GM21528 (cell line): ENCODE results near the gene FAAP100.

Source experiments
- ATAC-seq: cut with Tn5 transposase; IDR thresholded peaks from one replicate; pipeline ENCODE4 v1.9.1; 2021; ENCODE audit warnings: mild to moderate bottlenecking, moderate library complexity; ENCODE audit not compliant: unreplicated experiment, low FRiP score

FAAP100 gene

GRCh38 chr17:81556863-81557262 is 4.7 kb upstream of the FAAP100 start:
- no peak for ATAC-seq

GRCh38 chr17:81556175-81556691 is 4.1 kb upstream of the FAAP100 start:
- no peak for ATAC-seq

GRCh38 chr17:81553616-81554181 is 1.5 kb upstream of the FAAP100 start:
- no peak for ATAC-seq

DNA sequence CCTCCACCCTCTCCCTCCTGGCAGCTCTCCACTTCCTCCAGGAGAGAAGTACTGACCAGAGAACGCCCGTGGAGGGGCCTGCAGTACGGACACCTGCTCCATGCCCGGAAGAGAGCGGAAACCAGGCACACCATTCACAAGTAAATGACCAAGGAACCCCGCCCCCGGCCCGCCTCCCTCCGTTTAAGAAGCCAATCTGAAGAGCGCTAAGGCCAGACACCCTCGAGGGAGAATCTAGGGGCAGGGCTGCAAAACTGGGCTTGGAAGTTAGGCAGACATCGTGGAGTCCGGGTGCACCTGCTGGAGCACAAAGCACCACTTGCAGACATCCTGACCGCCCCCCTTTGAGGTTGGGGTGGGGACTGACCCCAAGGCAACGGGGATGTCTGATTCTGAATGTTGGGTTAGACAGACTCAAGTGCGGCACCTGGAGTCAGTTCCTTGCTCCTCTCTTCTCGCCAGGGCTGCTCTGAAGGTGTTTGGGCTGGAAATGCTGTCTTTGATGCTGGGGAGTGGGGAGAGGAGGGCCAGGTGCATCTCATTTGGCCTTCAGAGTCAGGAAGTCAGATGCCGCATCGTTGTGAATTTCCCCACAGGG is 964 bp upstream of the FAAP100 start:
- peak; percentile 30 for ATAC-seq

DNA sequence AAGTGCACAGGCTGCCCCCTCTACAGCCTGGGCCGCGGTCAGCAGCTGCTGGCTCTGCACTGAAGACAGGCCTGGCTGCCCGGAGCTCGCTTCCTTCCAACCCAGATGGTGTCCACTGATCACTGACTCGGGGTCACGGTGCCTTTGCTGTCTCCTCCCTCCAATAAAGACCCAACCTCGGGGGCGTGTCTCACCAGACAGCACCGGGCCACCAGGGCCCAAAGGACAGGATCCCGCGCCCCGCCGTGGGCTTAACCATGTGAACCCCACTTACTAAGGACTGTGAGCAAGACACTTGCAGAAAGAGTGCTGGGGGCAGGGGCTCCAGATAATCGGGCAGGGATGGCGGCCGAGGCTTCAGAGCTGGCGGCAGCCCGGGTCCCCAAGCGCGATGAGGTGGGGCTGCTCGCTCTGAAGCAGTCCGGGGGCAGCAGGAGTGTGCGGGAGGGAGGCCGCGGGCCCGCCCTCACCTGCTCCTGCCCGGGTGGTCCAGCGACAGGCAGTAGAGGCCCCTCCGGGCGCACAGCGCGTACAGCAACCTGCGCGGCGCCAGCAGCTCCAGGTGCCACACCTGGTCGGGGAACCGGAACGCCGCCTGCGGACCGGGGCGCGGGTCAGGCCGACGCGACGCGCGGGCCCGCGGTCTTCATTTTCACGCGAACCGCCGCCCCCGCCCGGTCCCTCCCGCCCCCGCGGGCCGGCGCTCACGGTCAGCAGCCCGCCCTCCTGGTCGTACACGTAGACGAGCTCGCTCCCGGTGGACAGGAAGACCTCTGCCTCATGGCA is 502 bp downstream of the FAAP100 start:
- peak; percentile 11 for ATAC-seq

DNA sequence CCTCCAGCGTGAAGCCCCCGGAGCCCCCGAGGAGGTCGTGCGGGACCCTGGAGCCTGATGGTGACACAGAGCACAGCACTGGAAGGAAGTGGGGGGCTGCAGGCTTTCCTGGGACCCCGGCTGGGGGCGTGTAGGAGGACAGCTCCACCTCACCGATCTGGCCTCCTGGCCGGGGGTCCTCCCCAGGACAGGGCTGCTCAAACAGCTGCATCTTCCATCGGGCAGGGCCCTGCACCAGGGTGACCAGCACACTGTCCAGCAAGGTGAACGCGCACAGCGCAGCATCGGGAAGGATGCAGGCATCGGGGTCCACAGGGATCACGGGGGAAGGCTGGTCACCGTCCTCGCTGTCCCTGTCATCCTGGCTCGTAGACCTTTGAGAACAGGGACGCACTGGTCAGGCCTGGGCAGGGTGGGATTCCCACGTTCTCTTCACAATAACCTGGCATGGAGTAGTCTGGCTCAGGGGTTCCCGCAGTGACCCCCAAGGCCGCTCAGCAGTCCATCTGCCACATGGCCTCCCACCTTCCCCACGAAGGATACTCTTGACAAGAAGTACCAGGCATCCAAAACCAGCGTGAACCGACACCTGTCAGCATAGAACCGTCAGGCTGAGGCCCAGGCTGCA is 1.2 kb downstream of the FAAP100 start:
- ATAC-seq: no peak

DNA sequence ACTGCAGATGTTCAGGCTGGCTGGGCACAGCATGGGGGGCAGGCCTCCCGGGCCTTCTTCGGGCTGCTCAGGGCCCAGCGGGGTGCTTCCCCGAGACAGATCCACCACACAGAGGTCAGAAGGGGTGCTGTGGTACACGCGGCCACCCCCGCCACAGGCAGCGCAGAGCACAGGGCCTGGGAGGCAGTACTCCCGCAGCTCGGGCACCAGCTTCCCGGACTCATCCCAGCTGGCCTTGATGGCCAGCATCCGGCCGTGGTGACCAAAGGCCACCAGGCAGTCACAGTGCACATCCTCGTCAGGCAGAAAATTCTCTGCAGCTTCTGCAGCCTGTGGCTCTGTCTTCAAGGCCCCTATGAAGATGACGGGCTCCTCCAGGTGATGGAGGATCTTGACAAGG is 1.9 kb downstream of the FAAP100 start:
- no peak for ATAC-seq

GRCh38 chr17:81549826-81550225 is 2.3 kb downstream of the FAAP100 start:
- ATAC-seq: no peak

GRCh38 chr17:81549031-81549557 is 3.1 kb downstream of the FAAP100 start:
- no peak for ATAC-seq

- no peak for ATAC-seq
These were observed 4.6 kb downstream of the FAAP100 start for GRCh38 chr17:81547614-81547982.

GRCh38 chr17:81546906-81547613 is 5.1 kb downstream of the FAAP100 start:
- ATAC-seq: no peak

DNA sequence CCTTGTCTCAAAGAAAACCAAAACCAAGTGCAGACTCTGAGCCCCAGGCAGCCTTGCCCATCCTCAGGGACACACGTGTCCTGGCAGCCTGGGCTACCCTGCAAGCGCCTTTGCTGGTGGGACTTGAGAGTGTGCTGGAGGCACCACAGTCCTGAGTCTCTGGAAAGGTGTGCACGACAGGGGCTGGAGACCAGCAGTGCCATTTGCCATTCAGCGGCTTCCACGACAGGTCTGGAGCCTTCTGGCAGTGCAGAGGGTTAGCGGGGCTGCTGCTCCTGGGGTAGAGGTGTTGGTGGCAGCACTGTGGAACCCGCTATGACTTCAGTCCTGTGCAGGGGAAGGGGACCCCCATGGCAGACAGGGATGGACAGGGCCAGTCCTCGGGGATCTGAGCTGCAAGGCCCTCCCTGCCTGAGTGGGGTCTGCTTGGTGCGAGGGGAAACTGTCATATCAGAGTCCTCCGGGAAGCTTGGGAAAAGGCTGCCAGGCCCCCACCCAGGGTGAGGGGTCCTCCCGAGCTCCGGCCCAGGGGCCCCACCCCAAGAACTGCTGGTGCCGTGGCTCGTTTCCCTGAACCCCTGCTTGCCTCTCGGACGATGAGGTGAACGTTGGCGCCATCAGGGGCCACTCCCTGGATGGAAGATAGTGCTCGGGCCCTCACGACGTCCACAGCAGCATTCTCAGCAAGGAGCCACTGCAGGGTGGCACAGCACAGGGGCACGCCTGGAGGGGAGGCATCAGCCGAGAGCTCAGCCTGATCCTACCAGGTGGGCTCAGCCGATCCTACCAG is 6.8 kb downstream of the FAAP100 start:
- no peak for ATAC-seq

DNA sequence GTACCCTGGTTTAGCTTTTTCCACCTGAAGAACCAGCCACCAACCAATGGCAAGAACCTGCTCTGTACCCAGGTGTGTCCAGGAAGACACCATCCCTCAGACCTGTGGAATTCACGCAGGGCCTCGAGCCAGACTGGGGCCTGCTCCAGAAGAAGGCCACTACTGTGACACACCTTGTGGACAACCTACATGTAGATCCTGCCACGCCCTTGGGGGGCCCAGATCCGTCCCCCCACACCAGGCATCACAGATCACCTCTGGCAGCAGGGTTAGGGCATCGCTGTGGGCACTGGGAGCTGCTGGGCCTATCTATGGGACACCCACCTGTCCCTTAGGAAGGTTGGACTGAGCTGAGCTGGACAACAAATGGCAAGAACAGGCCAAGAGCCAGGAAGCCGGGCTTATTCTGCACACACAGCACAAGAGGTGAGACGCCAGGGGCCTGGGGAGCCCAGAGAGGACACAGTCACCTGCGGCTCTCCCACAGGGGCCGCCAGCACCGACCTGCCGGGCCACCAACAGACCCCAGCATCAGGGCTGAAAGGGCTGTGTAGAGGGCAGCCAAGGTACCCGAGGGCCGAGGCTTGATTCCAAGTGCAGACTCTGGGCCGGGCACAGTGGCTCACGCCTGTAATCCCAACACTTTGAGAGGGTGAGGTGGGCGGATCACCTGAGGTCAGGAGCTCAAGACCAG is 7.7 kb downstream of the FAAP100 start:
- no peak for ATAC-seq

DNA sequence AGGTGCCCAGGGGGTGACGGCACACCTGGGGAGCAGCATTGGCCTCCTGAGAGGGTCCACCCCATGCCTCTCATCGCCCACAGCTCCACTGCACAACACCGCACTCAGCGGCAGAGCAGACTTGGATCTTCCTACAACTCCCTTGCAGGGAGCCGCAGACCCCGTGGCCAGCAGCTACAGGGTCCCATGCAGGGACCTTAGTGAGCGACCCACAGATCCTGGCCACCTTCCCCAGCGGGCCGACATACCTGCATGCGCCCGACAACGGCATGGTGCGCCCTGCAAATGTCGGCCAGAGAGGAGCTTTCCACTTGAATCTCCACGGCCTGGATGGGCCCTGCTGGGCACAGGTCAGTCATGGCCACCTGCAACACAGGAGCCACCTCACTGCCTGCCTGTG is 8.4 kb downstream of the FAAP100 start:
- ATAC-seq: no peak

DNA sequence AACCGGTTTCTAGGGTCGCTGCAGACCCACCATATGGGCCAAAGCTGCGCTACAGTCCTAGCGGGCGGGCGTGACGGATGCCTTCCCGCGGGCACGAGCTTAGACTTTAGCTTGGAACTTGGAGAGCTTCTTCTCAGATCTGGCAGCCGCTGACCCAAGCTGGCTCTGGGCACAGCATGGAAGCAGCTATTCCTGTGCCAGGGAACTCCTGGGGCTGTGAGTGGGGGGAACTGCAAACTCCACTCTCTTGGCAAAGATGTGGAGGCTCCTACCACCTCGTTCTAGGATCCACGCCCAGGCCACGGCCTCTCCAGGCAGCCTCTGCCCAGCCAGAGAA is 8.8 kb downstream of the FAAP100 start:
- no peak for ATAC-seq

- ATAC-seq: no peak
These were observed 9.5 kb downstream of the FAAP100 start for GRCh38 chr17:81542431-81543338.

DNA sequence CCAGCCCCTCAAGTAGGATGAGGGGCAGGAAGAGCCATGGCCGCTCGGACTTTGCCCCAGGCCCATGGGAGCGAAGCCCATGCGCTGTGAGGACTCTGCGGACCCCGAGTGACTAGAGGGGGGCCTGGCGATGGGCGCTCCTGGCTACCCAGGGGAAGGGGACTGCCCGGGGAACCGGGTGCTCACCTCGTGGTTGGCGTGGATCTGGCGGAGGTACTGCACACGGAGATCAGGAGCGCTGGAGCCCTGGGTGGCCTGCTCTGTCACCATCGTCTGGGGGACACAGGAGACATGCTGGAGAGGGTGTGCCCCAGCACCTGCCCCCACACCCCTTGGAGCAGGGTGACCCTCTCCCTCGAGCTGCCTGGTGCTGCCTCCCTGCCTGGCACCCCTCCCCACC is 11.0 kb downstream of the FAAP100 start:
- no peak for ATAC-seq

DNA sequence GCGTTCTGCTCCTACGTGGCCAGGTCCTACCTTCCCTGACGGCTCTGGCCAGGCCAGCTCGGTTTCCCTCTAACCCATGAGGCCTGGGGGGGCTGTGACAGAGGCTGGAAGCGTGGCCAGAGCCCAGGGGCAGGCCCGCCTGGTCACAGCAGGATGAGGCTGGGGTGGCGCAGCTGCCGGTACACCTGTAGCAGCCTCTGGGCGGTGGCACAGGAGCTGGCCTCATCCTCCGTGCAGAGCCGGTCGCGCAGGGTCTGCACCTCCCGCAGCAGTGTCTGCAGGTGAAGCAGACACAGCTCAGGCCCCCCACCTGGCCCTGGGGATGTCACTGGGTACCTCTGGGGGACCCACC is 11.5 kb downstream of the FAAP100 start:
- no peak for ATAC-seq
